Activated CD8-positive, alpha-beta T cell treated with anti-CD3 and anti-CD28 coated beads for 36 hours (primary cell): Measurements from ENCODE around the gene MCEE. TPM values are rescaled to one million over a fixed set of nuclear protein-coding genes. Genes with fewer than 3 reads are reported as not detected.

Source experiments
- ATAC-seq: fragments of 200-7000 bp; cut with Tn5 transposase; one replicate; pipeline ENCODE4 v1.10.0; 2021; ENCODE audit warnings: mild to moderate bottlenecking, moderate library complexity
- CTCF ChIA-PET: fragments of 350-600 bp; sonication (Branson Sonifier 250); formaldehyde crosslinking; loops from one replicate; lab custom pipeline; 2021; ENCODE audit warnings: antibody characterized with exemption; lab: Charles Lee
- POLR2A ChIA-PET: fragments of 350-600 bp; sonication (Branson Sonifier 250); formaldehyde crosslinking; loops from one replicate; lab custom pipeline; 2021; ENCODE audit warnings: antibody characterized with exemption; lab: Charles Lee
- DNase-seq: peaks from one replicate; pipeline ENCODE4 v3.0.0-alpha.2; 2020
- H3K27ac Mint-ChIP-seq: one replicate; pipeline ENCODE4 v1.8.0; 2021; ENCODE audit warnings: mild to moderate bottlenecking, mixed read lengths
- H3K27me3 Mint-ChIP-seq: one replicate; pipeline ENCODE4 v1.8.0; 2021; ENCODE audit warnings: mixed read lengths
- H3K36me3 Mint-ChIP-seq: one replicate; pipeline ENCODE4 v1.8.0; 2021; ENCODE audit warnings: low read depth, mixed read lengths
- H3K4me1 Mint-ChIP-seq: one replicate; pipeline ENCODE4 v1.8.0; 2021; ENCODE audit warnings: low read depth, mixed read lengths
- H3K4me3 Mint-ChIP-seq: one replicate; pipeline ENCODE4 v1.8.0; 2021; ENCODE audit warnings: mild to moderate bottlenecking, moderate library complexity, mixed read lengths
- H3K9me3 Mint-ChIP-seq: one replicate; pipeline ENCODE4 v1.8.0; 2021; ENCODE audit warnings: mixed read lengths
- intact Hi-C: fragments of 100-400 bp; cut with micrococcal nuclease; formaldehyde crosslinking; loops from one replicate; pipeline ENCODE4 v1.10.0; 2022
- total RNA-seq, 2 experiments: library from RNA; stranded (reverse); gene quantifications; one replicate each; pipeline ENCODE4 v1.2.3, GENCODE V29; 2021
- TF ChIP-seq, protein P1 (sequence below): fragments of 200-600 bp; IDR thresholded peaks from one replicate; pipeline ENCODE4 v1.8.0; 2022; ENCODE audit warnings: antibody characterized with exemption, mild to moderate bottlenecking

MCEE gene
- total RNA-seq, 2 experiments from 2014 or later: 13.8 to 14.0 TPM

DNA sequence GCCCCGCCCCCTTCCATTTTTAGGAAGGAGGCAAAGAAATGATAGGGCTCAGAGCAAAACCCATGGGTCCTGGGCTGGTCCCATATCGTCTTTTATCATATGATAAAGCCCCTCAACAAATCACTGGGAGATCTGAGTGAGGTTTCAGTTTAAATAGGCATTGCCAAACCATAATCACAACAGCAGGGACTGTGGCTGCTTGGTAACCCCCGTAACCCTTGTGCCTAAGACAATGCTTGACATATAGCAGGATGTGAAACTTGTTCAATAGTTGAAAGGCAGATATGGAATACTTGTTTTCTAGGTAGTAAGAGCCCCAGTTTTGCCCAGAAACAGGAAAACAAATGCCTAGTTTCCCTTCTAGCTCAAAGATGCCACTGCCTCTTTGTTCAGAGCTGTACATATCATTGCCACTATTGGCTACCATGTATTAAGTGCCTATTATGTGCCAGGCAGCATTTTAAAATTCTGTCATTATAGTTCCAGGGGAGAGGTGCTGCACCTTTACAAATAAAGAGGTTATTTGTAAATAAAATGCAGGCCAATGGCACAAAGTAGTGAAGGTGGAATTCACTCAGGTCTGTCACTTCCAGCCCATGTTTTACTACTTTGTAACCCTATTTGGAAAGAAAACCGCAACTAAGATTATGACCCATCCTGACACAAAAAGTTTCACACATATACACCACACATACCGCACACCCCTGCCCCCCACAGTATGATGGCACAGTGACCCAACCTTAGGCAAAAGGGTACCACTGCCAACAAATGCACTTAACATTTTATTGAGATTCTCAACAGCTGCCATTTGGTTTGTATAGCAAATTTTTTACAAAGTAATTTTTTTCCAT is 47.4 kb downstream of the MCEE start:
- Mint-ChIP-seq H3K9me3 (no peaks in the 10 kb centered on the region), H3K36me3 (peaks cover 7% of the 10 kb centered on the region), H3K4me1 (peaks cover 15% of the 10 kb centered on the region), H3K4me3 (peak overlapping the region; percentile 17), H3K27me3 (peaks cover 8% of the 10 kb centered on the region), H3K27ac (peak overlapping the region; percentile 3)
- POLR2A ChIA-PET: interaction anchor here (0.6 to 3.6 kb wide), 4 partner anchors 11 to 51 kb away, joined by 3 to 17 read pairs (median 6); partner anchors contain the start of gene NAGK
- intact Hi-C loops: no loop called here
- ATAC-seq: peak; percentile 87
- CTCF ChIA-PET: interaction anchor here (1.0 to 2.5 kb wide), 2 partner anchors 12 to 14 kb away, joined by 3 to 11 read pairs; no protein-coding TSS in a partner anchor
- DNase-seq: peak; percentile 89
- TF ChIP-seq, protein P1, sequence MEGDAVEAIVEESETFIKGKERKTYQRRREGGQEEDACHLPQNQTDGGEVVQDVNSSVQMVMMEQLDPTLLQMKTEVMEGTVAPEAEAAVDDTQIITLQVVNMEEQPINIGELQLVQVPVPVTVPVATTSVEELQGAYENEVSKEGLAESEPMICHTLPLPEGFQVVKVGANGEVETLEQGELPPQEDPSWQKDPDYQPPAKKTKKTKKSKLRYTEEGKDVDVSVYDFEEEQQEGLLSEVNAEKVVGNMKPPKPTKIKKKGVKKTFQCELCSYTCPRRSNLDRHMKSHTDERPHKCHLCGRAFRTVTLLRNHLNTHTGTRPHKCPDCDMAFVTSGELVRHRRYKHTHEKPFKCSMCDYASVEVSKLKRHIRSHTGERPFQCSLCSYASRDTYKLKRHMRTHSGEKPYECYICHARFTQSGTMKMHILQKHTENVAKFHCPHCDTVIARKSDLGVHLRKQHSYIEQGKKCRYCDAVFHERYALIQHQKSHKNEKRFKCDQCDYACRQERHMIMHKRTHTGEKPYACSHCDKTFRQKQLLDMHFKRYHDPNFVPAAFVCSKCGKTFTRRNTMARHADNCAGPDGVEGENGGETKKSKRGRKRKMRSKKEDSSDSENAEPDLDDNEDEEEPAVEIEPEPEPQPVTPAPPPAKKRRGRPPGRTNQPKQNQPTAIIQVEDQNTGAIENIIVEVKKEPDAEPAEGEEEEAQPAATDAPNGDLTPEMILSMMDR: no peak

DNA sequence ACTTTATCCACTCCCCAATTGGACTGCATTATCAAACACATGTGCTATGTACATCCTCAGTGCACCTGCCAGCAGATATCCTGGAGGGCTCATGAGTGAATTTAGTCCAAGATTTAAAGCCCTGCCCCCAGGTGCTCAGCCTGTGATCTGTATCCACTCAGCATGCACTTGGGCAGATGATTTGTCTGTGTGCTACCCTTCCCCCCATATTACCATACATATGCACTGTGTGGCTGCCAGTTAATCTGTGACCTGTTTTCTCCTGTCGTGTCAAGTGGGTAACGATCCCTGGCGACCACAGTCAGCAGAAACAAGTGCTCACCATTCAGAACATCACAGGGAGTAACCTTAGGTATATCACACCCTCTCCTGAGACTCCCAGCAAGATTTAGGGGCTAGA is 51.4 kb downstream of the MCEE start:
- peak overlapping the region; percentile 36 for H3K27ac Mint-ChIP-seq
- POLR2A ChIA-PET: no interaction called here
- intact Hi-C loops: no loop called here
- TF ChIP-seq, protein P1: no peak
- CTCF ChIA-PET: interaction anchor here (1.5 kb wide), 1 partner anchor 22 kb away, joined by 4 read pairs; no protein-coding TSS in a partner anchor
- H3K36me3 Mint-ChIP-seq: peaks cover 20% of the 10 kb centered on the region
- ATAC-seq: no peak
- H3K9me3 Mint-ChIP-seq: no peaks in the 10 kb centered on the region
- DNase-seq: no peak
- no peak overlapping the region for H3K4me3 Mint-ChIP-seq
- peaks cover 13% of the 10 kb centered on the region for H3K4me1 Mint-ChIP-seq
- no peaks in the 10 kb centered on the region for H3K27me3 Mint-ChIP-seq

DNA sequence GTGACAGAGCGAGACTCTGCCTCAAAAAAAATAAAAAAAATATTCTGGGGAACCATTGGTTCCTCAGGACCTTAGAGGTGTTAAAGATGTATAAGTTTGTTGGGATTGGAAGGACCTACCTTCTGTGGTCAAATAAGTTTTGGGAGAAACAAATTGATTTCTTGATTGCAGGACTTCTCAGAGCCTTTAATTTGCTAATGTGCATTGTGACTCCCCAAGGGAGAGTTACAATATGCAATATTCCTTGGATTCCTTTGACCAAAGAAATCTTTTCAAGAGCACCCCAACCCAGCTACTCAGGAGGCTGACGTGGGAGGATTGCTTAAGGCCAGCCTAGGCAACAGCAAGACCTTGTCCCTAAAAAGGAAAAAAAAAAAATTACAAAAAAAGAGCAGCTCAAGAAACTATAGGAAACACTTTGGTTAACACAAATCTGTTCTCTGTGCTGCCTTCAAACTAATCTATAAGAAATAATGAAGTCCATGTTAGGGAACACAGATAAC is 55.1 kb downstream of the MCEE start:
- Mint-ChIP-seq H3K9me3 (no peaks in the 10 kb centered on the region), H3K36me3 (peaks cover 26% of the 10 kb centered on the region), H3K4me3 (no peak overlapping the region), H3K27me3 (no peaks in the 10 kb centered on the region), H3K27ac (no peak overlapping the region), H3K4me1 (peaks cover 38% of the 10 kb centered on the region)
- ATAC-seq (no peak), DNase-seq (no peak)
- intact Hi-C loops: no loop called here
- POLR2A ChIA-PET: no interaction called here
- TF ChIP-seq, protein P1: no peak
- CTCF ChIA-PET: no interaction called here

DNA sequence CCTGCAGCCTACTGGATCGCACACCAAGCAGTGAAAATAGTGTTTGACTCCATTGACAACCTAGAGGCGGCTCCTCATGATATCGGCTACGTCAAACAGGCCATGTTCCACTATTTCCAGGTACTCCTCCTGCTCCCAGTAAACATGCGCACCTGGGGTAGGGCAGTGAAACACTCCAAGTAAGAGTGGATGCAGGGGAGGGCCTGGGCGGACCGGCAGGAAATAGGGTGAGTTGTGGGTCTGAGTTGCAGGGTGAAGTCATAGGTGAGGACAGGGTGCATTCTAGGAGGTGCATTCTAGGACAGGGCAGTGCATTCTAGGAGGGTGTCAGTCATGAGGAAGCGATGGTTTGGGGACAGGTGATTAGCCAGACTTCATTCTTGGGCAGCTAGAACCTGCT is 56.6 kb downstream of the MCEE start:
- TF ChIP-seq, protein P1: no peak
- DNase-seq (no peak), ATAC-seq (no peak)
- H3K4me1 Mint-ChIP-seq: peaks cover 47% of the 10 kb centered on the region
- intact Hi-C loops: no loop called here
- peaks cover 25% of the 10 kb centered on the region for H3K36me3 Mint-ChIP-seq
- H3K9me3 Mint-ChIP-seq: no peaks in the 10 kb centered on the region
- ChIA-PET CTCF (interaction anchor here (7.4 kb wide), 1 partner anchor 27 kb away, joined by 71 read pairs; no protein-coding TSS in a partner anchor), POLR2A (no interaction called here)
- H3K4me3 Mint-ChIP-seq: no peak overlapping the region
- H3K27ac Mint-ChIP-seq: no peak overlapping the region
- no peaks in the 10 kb centered on the region for H3K27me3 Mint-ChIP-seq

DNA sequence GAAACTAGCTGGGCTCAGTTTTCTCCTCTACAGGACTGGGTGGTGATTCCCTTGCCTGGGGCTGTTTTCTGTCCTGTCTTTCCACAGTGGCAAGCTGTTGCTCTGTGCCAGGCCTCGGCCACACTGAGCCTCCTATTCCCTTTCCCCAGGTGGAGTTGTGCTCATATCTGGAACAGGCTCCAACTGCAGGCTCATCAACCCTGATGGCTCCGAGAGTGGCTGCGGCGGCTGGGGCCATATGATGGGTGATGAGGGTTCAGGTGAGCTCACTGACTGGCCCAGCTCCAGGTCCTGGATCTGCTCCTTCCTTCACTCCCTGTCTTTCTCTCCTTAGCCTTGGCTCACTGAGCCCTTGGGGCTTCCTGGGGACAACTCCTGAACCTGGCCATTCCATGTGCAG is 57.5 kb downstream of the MCEE start:
- no peak for DNase-seq
- ChIA-PET POLR2A (interaction anchor here (2.5 kb wide), 1 partner anchor 9 kb away, joined by 17 read pairs; no protein-coding TSS in a partner anchor), CTCF (interaction anchor here (1.4 to 7.4 kb wide), 2 partner anchors 28 to 155 kb away, joined by 3 to 71 read pairs; partner anchors contain the start of gene PAIP2B)
- ATAC-seq: no peak
- Mint-ChIP-seq H3K36me3 (peaks cover 20% of the 10 kb centered on the region), H3K27me3 (no peaks in the 10 kb centered on the region), H3K4me1 (peaks cover 47% of the 10 kb centered on the region), H3K27ac (peak overlapping the region; percentile 83), H3K4me3 (peak overlapping the region; percentile 15), H3K9me3 (no peaks in the 10 kb centered on the region)
- TF ChIP-seq, protein P1: no peak
- intact Hi-C loops: no loop called here
